Brain pericyte (primary cell): ENCODE data around the gene MACIR.

Source experiments
- DNase-seq: peaks from one replicate; pipeline ENCODE4 v3.0.0-alpha.2; 2012; ENCODE audit warnings: low read depth, low spot score

Gene MACIR

DNA sequence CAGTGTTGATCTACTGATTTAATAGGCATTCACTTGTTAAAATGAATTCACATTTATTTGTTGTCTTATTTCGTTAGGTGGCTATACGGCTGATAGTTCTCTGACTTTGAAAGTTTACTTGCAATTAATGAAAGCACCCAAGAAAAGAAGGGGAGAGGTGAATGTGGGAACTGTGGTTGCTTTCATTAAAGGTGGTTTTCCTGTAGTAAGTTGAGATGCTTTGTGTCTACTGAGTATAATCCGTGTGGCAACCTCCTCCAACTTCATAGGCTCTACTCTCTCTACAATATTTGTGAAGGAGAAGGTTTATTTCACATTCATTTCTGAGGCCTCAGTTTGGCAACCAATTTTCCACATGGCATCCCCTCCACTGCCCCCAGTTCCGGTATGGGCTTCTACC lies 12.8 kb upstream of the MACIR start:
- no peak for DNase-seq

DNA sequence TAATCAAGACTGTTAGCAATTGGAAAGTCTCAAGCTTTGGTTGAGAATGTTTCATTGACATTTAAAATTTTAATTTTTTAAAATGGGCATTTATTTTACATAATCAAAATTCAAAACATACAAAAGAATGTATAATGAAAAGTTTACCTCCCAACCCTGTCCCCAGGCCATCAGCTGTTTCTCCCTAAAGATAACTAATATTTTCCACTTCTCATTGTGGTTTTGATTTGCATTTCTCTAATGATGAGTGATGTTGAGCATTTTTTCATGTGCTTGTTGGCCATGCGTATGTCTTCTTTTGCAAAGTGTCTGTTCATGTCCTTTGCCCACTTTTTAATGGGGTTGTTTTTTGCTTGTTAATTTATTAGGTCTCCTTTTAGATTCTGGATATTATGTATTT lies 11.4 kb upstream of the MACIR start:
- no peak for DNase-seq

DNA sequence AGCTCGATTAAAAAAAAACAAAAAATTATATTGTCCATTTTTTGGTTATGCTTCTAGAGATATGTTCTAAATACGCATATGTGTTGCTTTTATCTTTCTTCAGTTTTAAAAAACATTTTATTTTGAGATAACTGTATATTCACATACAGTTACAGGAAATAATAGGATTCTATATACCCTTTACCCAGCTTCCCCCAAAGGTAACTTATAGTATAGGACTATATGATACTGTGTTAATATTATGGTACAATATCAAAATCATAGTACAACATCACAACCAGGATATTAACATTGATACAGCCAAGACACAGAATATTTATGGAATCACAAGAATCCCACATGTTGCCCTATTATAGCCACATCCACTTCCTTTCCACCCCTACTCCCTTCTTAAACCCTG lies 9.5 kb upstream of the MACIR start:
- DNase-seq: no peak

DNA sequence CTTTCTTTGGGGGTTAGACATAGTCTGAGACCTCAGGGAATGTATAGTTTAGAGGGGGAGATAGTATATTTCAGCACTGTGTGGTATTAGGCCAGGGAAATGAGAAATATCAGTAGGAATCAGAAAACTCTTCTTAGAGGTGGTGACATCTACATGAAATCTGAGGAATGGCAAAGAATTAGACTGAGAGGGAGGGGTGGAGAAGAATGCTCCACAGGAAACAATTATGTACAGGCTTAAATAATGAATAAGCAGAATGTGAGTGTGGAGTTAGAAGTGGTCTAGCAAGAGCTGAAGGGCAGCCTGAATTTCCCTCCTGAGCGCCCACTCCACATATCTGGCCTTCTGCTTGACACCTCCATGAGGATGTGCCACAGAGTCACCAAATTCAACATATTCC lies 3.6 kb upstream of the MACIR start:
- no peak for DNase-seq

DNA sequence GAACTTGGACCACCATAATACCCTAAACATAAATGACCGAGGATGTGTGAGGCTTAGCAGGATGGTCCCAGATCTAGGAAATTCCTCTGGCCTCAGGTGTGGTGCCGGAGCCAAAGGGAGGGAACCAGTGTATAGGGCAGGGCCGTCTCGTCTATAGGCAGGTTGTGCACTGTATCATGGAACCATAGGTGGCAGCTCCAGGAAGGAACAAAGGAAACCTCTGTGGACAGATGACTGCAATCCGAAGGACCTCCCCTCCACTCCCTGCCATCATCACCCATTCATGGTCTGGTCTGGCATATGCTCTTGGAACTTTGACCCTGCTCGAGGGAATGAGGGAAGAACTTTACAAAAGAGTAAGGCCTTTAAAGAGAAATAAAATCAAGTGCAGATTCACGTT lies 2.9 kb upstream of the MACIR start:
- DNase-seq: no peak

DNA sequence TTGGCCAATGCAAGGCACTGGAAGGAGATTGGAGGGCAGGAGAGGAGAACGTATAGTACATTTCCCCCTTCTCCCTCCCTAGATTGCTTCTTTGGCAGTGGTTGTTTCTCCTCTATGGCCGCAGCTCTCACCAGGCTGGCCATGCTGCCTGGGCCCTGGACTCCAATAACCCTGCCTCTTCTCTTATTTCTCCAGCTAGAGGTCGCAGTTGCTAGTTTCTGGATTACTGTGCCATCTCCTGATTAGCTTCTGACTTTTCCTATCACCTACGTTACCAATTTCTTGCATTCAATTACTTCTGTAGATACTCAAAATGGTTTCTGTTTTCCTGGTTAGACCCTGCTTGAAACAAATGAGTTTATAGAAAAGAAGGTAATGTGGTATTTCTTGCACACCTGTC lies 2.4 kb upstream of the MACIR start:
- no peak for DNase-seq

DNA sequence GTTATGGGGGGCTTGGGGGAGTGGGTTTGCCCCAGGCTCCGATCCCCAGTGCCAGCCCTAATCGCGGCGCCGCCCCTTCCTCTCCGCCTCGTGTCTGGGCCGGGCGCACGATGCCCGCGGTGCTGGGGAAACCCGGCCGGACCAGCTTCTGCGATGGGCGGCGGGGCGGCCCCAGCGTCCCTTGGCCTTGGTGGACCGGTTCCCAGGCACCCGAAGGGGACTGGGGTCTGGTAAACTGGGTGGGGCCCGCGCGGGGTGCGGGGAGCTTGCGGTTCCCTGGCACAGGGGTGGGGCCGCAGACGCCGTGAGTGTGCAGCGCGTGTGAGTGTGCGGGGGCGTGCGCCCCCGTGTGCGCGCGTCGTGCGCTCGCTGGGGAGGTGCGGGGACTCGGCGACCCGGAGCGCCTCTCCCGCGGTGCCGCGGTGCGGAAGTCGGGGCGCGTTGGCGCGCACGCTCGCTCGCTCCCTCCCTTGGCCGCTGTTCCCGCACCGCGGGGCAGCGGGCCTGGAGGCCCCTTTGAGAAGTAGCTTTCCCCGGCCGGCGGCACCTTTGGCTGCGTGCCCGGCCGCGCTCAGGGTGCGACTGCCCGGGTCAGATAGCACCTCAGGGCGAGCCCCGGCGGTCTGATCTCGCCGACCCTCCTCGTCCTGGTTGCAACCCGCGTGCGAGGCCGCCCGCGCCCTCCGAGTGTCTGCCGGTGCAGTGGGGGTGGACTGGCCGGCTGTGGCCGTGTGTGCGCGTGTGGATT lies 568 bp downstream of the MACIR start:
- no peak for DNase-seq

DNA sequence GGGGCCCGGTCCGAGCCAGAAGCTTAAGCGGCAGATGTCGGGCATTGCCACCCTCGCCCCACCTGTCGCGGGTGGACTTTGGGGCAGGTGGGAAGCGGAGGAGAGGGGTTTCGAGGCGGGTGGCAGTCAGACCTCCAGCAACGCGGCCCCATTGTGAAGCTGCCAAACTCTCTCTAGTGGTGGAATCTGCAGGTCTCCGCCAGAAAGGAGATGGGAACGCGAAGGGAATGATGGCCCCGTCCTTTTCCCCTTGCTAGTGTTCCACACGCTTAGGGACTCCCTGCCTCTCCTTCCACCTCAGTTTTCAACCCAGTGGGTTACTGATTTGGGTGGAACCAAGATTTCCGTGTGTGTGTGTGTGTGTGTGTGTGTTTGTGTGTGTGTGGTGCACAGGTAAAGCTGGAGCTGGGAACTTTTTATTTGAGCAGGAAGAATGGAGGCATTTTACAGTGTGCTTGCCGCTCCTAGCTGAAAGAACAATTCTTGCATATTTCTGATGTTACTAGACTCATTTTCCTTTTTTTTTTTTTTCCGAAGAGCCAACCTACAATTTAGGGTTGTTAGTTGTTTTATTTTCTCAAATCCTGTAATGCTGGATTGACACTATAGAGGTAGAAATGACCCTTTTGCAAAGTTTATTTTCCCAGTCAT lies 1.3 kb downstream of the MACIR start:
- DNase-seq: no peak

DNA sequence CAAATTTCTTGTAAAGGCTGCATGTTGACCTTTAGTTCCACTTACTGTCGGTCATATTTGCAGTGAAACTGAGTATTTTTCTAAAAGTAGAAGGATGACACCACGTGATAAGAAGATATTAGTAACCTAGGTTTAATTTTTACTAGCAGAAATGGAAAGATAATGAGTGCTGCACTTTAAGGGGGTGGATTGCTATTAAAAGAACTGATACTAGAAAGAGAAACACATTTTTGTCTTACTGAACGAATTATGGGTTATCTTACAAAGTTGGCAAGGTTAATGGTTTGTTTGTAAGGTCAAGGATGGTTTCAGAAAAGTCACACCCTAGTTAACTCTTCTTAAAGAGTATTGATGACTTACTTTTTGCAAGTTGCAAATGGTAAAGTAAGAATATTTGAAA lies 2.4 kb downstream of the MACIR start:
- DNase-seq: no peak

DNA sequence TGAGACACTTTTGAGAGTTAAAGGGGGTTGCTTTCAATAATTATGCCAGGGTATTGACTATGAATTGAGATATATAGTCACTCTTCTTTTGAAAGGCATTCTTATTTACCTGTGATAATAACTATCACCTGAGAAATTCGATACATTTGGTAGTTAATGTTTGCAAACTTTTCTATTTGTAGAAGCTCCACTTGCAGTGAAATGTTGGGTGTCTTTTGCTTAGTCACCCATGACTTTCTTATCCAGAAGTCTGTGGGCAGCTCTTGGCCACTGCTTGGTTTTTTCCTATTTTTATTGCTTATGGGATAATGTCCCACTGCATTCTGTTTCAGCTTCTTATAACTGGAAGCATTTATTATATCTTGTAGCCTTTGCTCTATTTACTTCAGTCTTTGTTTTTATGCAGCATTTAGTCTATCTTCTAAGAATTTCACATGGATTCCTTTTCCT lies 3.9 kb downstream of the MACIR start:
- no peak for DNase-seq

DNA sequence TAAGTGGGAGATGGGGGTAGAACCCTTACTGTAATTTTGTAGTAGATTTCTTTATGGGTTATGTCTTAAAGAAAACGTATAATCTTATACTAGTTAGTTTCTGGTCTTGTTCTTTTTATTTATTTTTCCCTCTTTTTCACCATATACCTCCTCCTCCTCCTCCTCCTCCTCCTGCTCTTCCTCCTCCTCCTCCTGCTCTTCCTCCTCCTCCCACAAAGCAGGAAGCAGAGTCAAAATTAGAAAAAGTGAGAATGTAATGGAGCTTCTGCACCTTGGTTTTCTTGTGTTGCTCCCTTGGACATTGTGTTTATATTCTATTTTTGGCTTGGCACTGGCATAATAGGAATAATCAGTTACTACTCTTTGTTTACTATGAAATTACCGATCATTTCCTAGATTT lies 4.5 kb downstream of the MACIR start:
- no peak for DNase-seq

DNA sequence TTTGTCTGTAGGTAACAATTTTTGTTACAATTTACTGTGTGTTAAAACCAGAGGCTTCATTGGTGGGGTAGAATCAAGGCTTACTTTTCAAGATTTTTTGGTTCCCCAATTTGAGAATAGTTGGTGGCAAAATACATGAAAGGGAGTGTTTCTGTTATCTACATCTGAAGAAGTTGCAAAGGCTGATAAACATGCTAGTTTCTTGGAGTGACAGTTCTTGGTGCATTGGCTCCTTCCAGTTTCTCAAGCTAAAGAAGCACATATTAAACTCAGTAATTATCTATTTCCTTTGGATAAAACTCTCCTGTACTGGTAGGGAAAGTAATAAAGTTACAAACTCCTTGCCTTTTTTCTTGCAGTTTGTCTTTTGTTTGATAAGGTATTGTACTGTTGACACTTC lies 5.9 kb downstream of the MACIR start:
- DNase-seq: no peak

DNA sequence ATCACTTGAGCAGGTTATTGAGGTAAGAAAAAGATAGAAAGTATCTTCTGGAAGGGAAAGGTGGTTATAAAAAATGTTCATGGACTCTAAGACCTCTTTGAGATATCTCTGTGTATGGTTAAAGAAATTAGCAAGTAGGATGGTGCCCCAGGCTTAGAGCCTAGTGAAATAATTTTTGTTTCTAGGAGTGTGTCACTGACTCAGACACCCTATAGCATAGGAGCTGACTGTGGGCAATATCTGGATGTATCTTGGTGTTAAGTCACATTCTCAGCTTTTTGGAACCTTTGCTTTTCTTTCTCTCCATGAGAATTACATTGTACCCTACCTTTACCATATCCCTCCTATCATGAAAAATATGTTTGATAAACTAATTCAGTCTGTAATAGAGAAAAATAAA lies 12.0 kb downstream of the MACIR start:
- no peak for DNase-seq

DNA sequence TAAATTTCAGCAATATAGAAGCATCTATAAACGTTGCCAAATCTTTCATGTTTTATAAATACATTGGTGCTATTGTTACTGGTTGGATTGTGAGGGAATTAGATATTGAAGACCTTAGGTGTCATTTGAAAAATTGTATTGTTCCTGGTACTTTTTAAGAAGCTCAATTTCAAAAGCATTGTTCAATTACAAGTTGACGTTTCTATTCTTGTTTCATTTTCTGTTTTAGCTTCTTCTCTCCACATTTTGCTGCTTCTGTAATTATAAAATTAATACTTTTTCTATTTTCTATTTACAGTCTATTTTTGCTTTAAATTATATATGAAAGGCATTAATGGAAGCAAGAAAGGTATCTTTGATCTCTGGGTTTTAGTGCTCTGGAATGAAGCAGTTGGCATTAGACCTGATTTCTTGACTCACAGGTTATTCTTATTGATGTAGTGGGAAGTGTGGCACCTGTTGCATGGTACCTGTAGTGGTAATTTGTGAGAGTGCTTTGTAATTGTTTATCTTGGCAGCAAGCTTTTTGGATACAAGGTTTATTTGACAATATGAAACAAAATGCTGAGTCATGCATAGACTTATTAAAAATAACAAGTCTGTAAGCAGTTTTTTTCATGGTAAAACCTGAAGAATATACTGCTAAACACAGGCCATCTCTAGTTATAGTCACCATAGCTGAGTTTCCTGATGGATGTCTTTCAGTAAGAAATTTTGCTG lies 13.2 kb downstream of the MACIR start:
- no peak for DNase-seq

DNA sequence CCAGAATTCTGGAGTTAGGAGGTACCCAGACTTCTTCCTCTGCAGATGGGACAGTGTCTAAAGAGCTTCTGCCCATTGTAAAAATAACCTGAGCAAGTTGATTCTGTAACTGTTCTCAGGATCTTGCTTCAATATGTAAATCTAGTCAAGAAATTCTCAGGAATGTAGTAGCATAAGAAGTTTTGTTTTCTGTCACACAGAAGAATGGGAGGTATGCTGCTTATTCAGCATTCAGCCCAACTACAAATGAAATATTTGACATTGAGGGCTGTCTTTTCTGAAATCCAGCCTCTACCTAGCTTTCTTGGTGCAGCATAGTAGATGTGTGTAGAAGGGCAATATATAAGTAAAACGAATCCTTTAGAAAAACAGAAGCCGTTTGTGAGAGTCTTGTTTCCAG lies 13.8 kb downstream of the MACIR start:
- DNase-seq: no peak

DNA sequence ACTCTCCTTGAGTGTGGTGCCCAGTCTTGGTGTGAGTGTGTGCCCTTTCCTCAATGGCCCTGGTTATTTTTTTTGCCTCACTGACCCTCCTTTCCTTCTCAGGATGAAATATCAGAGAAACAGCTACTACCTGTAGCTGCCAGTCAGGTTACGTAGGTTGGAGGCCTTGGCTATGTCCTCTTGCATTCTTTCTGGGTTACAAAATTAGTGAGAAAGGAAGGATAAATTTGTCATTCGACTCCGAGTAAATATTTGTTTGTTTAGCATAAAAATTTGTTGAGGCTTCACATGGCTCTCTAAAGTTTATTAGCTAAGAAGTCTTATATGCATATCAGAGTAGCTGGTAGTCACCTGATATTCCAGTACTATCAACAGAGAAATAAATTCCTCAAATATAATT lies 15.4 kb downstream of the MACIR start:
- DNase-seq: no peak

DNA sequence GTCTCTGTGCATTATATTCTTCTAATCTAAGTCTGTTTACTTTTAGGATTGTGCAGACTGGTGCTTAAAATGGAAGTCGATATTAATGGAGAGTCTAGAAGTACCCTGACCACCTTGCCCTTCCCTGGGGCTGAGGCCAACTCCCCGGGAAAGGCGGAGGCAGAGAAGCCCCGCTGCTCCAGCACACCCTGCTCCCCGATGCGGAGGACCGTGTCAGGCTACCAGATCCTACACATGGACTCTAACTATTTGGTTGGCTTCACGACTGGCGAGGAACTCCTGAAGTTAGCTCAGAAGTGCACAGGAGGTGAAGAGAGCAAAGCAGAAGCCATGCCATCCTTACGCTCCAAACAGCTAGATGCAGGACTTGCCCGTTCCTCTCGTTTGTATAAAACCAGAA lies 17.3 kb downstream of the MACIR start:
- DNase-seq: no peak

DNA sequence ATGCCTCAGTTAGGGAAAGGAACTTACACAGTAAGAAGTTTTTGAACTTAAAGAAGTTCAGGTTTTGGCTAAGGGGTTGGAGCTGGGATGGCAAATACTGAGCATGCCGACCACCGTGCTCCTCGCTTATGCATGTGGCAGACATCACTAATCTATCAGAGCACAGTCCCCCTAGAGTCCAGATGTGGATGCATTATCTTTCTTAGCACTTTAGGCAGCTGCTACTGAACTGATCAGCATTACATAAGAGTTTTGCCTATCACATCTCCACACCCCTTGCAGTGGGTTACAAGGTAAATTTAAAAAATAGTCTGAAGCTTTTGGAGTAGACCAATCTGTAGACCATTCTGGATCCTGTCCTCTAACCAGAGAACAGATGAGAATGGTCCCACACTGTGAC lies 22.4 kb downstream of the MACIR start:
- DNase-seq: no peak

DNA sequence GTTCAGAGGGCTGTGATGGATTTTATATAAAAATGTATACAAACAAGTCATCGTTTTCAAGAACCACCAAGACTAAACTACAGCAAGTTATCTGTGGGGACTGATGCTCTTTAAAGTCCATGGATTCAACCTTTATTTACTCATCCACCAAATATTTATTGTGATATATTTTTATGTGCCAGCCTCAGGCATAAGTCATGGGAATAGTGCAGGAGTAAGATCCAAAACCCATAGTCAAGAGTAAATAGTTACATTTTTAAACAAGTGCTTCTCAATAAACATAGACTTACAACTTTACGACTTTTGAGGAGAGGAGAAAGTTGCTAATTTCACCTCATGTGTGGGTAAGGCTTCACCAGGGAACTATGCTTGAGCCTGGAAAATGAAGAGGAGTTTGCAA lies 24.6 kb downstream of the MACIR start:
- DNase-seq: no peak

DNA sequence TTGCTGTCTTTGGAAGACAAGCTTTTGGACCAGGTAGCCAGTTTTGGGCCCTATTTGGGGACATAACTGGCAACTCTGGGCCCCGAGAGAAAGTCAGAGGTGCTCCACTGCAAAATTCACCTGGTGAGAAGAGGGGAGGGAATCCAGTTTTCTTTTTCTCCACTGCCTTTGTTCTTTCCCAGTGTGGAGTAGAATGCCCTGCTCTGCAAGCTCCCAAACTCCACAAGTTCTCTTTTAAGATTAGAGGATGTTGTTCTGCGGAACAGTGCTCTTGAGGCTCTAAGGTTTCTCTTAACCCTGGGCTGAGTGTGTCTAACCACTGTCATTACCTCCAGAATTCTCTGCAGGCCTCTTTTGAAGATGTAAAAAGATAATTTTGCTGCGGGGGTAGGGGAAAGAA lies 25.3 kb downstream of the MACIR start:
- no peak for DNase-seq

DNA sequence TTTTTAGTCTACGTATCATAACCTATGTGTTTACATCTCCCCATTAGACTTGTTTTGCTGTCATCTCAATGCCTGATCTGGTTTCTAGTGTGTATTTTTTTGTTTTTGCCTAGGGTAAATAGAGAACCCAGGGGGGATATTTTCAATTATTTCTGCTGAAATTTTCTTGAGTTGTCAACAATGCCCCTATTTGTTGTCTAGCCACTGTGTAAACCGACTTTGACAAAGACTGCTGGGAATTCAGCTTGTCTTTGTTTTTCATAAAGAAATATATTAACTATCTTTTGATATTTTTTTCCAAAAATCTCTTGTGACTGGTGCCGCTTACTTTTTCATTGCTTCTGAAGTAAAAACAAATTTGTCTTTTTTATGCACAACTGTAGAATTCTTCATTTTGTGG lies 28.1 kb downstream of the MACIR start:
- no peak for DNase-seq

DNA sequence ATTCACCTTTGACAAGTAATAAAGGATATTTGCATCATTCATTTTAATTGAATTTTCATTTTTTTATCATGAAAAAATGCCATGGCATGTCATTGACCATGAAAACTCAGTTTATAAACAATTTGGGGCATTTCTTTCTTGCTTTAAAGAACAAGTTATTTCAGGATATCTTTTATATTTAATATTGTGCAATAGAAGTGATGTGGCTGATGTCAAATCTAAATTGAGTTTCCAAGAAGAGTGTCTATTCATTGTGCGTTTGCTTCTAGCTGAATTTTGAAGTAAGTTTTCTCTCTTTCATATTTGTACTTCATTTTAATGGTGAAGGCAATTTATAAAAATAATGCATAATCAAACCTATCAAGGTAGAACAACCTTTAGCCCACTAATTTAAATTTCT lies 30.5 kb downstream of the MACIR start:
- no peak for DNase-seq

DNA sequence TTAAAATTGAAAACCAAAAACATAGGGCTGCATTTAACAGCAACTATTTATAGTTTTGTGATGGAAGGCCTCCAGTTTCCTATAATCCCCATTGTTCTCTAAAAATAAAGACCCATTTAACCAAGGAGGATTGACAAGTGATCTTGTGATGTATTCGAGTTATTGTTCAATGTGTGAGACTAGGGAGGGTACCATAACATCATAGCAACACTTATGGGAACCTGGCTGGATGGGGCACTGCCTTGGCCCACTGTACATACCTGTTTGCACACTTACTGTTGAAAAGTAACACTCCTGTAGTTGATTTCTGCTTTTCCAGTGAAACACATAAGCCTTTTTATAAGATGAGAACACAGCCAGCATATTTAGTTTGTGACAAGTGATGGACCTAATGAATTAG lies 32.3 kb downstream of the MACIR start:
- DNase-seq: no peak
